OCI-M1 (cell line): ENCODE measurements around the gene ST6GALNAC3.

Source experiments
- DNase-seq: peaks from one replicate; lab custom pipeline; 2025; lab: John Stamatoyannopoulos, UW

Gene ST6GALNAC3

DNA sequence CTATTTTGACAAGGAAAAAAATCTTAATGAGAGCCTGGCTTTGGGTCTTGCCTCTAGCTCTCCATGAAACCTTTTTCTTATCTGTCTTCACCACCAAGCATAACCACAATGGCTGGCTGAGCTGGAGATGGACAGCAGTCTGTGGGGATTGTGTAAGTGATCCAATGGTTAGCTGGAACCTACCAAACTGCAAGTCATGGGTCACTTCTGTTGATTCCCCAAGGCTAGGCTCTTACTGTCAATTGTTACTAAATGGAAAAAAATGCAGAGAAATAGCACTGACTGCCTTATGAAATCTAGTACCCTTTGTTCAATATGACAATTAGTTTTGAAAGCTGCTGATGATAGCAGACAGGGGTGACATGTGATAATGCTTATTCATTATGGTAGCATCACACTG, 359.0 kb downstream of the ST6GALNAC3 start:
- peak; percentile 94 for DNase-seq

DNA sequence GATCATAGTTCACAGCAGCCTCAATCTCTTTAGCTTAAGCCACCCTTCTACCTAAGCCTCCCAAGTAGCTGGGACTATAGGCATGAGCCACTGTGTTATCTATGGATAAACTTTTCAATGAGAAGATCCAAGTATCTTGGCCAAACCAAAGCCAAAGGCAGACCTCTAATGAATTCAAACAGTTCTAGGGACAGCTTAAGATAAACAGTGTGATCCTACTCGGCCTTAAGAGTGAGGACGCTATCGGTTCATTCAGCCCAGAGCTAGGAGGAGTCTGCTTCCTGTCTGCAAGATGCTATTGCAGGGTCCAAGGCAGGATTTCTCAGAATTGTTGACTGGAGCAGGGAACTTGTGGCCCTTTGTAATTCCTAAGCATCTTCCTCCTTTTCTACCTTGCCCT, 368.7 kb downstream of the ST6GALNAC3 start:
- DNase-seq = no peak

DNA sequence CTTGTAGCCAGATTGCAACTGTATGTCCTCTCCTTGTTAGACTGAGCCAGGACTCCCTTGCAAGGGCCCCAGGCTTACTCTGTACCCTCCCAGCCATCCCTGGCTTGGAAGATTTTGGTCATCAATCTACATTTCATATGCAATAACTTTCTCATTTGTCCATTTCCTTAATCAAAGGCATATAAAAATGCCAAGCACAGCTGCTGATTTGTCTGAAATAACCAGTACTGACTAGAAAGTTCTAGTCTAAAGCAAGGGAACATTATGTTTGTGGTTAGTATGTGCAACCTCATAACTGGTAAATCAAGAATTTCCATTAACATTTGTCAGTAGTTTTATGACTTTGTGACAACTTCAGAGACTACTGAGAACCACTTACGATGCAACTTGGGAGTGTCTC, 370.2 kb downstream of the ST6GALNAC3 start:
- no peak for DNase-seq

DNA sequence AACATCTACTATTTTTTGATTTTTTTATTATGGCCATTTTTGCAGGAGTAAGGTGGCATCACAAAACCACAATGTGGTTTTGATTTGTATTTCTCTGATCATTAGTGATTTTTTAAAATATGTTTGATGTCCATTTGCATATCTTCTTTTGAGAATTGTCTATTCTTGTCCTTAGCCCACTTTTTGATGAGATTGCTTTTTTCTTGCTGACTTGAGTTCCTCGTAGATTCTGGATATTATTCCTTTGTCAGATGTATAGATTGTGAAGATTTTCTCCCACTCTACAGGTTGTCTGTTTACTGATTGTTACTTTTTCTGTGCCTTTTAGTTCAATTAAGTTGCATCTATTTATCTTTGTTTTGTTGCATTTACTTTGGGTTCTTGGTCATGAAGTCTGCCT, 375.7 kb downstream of the ST6GALNAC3 start:
- DNase-seq = no peak

GRCh38 chr1:76463278-76463677, 388.7 kb downstream of the ST6GALNAC3 start:
- no peak for DNase-seq

- DNase-seq = no peak
Measured at GRCh38 chr1:76463849-76464248, 389.3 kb downstream of the ST6GALNAC3 start.

GRCh38 chr1:76465030-76465429, 390.5 kb downstream of the ST6GALNAC3 start:
- DNase-seq = no peak

- no peak for DNase-seq
Measured at GRCh38 chr1:76470166-76470565, 395.6 kb downstream of the ST6GALNAC3 start.

DNA sequence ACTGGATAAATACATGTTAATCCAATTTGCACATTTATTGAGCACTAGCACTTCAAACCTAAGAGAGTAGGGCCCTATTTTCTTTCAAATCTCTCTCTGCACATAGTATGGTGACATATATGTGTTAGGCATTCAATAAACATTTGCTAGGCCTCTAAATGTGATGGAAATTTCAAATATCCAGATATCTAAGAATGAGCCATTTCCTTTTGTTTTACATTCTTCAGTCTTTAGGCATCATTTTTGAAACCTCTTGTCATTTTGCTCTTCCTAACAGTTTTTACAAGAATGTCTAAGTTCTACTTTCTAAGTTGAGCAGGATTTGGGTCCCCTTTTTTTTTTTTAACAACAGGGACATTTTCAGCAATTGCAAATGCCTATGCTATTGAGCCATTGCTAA, 397.0 kb downstream of the ST6GALNAC3 start:
- no peak for DNase-seq

GRCh38 chr1:76473591-76473990, 399.0 kb downstream of the ST6GALNAC3 start:
- DNase-seq = no peak

- DNase-seq = no peak
Measured at GRCh38 chr1:76474922-76475321, 400.4 kb downstream of the ST6GALNAC3 start.

DNA sequence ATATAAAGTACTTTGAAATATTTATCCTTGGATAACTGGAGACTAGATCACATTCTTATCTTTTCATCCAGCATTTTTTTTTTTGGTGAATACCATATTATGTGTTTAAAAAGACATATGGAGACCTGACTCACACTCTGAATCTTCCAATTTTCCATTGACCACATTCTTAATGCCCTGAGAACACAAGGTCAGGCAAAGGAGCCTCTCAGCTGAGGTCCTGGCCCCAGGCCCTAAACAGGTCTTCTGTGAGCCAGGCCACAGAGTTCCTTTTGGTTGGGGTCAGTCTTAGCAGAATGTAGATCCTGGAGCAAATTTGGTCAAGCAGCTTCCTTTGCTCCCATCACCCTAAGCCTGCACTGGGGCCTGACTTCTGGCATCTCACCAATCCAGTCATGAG, 402.6 kb downstream of the ST6GALNAC3 start:
- DNase-seq = no peak

- DNase-seq = no peak
Measured at GRCh38 chr1:76480827-76481226, 406.3 kb downstream of the ST6GALNAC3 start.

GRCh38 chr1:76481672-76482071, 407.1 kb downstream of the ST6GALNAC3 start:
- no peak for DNase-seq

DNA sequence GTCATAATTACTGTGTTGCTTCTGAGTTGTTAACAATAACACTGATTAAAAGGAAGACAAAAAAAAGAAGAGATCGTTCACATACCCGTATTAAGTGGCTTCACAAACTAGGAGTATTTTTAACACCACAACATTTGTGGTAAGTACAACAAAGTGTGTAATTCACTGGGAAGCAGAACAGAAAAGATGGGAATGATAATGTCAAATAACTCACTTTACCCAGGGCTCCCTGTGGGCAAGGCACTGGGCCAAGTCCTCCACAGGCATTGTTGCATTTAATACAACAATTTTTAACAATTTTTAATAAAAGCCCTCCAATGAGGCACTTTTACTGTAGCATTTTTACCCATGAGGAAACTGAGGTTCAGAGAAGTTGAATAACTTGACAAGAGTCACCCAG, 407.7 kb downstream of the ST6GALNAC3 start:
- no peak for DNase-seq

DNA sequence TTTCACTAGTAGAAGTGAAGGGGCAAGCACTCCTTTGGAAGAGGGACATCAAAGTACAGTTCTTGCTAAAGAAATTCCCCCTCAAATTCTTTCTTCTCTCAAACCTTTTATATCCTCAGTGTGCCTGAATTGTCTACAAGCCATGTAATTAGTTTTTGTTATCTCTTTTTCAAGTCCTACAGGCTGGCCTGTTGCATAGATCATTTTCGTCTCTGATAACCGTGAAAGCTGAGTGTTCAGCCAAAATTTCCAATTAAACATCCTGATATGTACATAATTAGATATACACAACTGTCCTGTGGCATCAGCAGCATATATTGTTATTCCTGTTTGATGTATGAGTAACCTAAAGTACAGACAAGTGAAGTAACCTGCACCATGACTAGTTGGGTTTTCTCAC, 417.2 kb downstream of the ST6GALNAC3 start:
- no peak for DNase-seq

- DNase-seq = no peak
Measured at GRCh38 chr1:76492752-76493430, 418.3 kb downstream of the ST6GALNAC3 start.

GRCh38 chr1:76494807-76495206, 420.3 kb downstream of the ST6GALNAC3 start:
- no peak for DNase-seq

DNA sequence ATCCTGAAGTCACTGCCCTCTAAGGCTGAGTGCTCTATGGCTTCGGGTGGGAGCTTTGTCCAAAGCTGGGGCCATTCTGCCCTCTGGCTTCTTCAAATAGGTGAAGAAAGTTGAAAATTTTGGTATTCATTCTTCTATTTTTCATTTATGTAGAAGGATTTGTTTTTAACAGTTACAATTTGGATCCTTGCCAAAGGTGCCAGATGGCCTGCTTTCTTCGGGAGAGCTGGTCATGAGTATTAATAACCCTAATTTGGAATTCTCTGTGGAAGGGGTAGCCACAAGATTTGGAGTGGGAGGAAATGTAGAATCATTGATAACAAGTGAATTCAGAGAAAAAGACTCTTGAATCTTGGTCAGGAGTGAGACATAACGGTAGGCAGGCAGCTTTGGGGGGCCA, 422.3 kb downstream of the ST6GALNAC3 start:
- DNase-seq = no peak

- DNase-seq = no peak
Measured at GRCh38 chr1:76500116-76500515, 425.6 kb downstream of the ST6GALNAC3 start.

DNA sequence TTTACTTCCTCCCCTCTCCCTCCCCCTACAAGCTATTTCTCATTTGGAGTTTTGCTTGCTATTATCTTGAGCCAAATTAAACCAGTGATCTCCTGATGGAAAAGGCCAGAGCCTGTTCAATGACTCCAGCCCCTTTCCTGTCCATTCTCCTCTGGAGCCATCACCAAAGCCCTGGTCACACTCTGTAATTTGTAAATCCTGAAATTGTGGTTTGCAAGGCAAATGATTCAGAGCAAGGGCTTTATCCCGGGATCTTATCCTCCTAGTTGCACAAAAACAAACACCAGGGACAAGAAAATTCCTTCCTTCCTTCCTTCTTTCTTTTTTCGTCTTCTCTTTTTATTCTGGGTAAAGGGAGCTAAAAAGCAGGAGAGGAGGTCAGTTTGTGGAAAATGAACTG, 426.6 kb downstream of the ST6GALNAC3 start:
- no peak for DNase-seq

DNA sequence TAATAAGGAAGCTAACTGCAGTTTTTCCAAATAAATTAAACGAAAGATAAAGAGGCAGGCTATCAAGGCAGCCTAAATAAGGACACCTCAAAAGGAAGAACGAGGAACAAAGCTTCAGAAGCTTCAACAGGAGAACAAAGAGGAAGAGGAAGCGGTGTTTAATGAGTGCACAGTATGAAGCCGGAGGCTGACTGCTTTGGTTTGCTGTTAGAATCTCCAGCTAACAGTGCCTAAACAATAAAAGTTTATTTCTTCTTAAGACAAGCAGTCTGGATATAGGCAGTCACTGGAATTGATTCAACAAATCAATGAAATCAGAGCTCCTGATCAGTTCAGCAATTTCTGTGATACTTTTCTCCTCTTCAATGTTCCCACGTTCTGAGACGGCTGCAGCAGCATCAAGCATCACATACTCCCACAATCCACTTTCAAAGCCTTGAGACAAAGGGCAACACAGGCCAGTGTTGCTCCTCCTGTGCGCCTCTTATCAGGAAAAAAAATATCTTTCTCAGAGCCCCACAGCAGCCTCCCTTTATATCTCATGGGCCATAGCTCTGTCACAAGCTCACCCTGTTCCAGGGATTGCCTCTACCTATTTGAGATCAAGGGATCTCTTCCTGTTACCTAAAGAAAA, 427.2 kb downstream of the ST6GALNAC3 start:
- peak; percentile 22 for DNase-seq

- no peak for DNase-seq
Measured at GRCh38 chr1:76503100-76503499, 428.6 kb downstream of the ST6GALNAC3 start.

DNA sequence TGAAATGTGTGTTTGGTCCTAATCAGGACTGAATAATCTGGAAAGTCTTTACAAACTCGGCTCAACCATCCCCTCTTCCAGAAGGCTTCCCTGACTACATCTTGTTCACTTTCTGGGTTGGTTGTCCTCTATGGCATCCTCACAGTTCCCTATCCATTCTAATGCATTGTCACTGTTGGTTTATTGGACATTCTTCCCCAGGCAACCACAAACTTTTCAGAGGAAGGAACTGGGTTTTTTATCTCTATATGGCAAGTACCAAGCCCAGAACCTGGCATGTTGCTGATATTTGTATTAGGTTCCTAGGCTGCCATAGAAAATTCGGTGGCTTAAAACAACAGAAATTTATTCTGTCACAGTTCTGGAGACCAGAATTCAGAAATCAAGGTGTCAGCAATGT, 429.2 kb downstream of the ST6GALNAC3 start:
- peak; percentile 10 for DNase-seq
